HL-60 (cell line): ENCODE results near the gene TLE3.

Experiments used
- GABPA ChIP-seq: IDR thresholded peaks from 2 replicates; pipeline ENCODE4 v1.6.1; 2012; ENCODE audit warnings: low read depth
- POLR2AphosphoS5 ChIP-seq: IDR thresholded peaks from 2 replicates; pipeline ENCODE4 v1.6.1; 2012; ENCODE audit warnings: low read depth
- SPI1 ChIP-seq: IDR thresholded peaks from 2 replicates; pipeline ENCODE4 v1.6.1; 2012; ENCODE audit warnings: low read depth, mild to moderate bottlenecking, borderline replicate concordance
- TF ChIP-seq, protein P1 (sequence below): IDR thresholded peaks from one replicate; pipeline ENCODE4 v1.5.1; 2011; ENCODE audit warnings: low read length, control low read depth, inconsistent platforms; ENCODE audit not compliant: insufficient read depth
- TF ChIP-seq, protein P2 (sequence below): IDR thresholded peaks from 2 replicates; pipeline ENCODE4 v1.6.1; 2012; ENCODE audit warnings: low read depth; ENCODE audit not compliant: insufficient replicate concordance

DNA sequence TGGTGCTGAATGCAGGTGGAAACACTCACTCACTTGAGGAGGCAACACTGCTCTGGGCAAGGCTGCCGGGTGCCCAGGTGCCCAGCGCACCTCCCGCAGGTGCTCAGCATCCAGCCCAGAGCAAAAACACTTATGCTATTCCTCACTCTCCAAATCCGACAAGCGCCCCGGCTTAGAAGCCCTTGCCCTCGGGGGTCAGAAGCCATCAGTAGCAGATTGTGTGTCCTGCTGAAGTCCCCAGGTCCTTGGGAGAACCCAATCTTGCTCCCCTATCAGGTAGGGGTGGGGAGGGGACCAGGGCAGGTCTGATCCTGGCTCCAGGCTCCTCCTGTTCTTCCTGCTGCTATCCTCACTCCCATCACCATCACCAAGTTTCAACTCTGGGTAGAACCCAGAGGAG, 46.7 kb downstream of the TLE3 start:
- TF ChIP-seq, protein P1, sequence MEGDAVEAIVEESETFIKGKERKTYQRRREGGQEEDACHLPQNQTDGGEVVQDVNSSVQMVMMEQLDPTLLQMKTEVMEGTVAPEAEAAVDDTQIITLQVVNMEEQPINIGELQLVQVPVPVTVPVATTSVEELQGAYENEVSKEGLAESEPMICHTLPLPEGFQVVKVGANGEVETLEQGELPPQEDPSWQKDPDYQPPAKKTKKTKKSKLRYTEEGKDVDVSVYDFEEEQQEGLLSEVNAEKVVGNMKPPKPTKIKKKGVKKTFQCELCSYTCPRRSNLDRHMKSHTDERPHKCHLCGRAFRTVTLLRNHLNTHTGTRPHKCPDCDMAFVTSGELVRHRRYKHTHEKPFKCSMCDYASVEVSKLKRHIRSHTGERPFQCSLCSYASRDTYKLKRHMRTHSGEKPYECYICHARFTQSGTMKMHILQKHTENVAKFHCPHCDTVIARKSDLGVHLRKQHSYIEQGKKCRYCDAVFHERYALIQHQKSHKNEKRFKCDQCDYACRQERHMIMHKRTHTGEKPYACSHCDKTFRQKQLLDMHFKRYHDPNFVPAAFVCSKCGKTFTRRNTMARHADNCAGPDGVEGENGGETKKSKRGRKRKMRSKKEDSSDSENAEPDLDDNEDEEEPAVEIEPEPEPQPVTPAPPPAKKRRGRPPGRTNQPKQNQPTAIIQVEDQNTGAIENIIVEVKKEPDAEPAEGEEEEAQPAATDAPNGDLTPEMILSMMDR: no peak
- TF ChIP-seq POLR2AphosphoS5 (no peak), GABPA (no peak), SPI1 (no peak)
- TF ChIP-seq, protein P2, sequence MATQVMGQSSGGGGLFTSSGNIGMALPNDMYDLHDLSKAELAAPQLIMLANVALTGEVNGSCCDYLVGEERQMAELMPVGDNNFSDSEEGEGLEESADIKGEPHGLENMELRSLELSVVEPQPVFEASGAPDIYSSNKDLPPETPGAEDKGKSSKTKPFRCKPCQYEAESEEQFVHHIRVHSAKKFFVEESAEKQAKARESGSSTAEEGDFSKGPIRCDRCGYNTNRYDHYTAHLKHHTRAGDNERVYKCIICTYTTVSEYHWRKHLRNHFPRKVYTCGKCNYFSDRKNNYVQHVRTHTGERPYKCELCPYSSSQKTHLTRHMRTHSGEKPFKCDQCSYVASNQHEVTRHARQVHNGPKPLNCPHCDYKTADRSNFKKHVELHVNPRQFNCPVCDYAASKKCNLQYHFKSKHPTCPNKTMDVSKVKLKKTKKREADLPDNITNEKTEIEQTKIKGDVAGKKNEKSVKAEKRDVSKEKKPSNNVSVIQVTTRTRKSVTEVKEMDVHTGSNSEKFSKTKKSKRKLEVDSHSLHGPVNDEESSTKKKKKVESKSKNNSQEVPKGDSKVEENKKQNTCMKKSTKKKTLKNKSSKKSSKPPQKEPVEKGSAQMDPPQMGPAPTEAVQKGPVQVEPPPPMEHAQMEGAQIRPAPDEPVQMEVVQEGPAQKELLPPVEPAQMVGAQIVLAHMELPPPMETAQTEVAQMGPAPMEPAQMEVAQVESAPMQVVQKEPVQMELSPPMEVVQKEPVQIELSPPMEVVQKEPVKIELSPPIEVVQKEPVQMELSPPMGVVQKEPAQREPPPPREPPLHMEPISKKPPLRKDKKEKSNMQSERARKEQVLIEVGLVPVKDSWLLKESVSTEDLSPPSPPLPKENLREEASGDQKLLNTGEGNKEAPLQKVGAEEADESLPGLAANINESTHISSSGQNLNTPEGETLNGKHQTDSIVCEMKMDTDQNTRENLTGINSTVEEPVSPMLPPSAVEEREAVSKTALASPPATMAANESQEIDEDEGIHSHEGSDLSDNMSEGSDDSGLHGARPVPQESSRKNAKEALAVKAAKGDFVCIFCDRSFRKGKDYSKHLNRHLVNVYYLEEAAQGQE: no peak
